AG04450 (cell line): ENCODE results near the gene SCYL2. TPM values are rescaled to one million over a fixed set of nuclear protein-coding genes. Genes with fewer than 3 reads are reported as not detected.

Experiments
- polyA plus RNA-seq: library from polyadenylated mRNA; depleted of rRNA; stranded (reverse); fragments of >200 nt; gene quantifications from 2 replicates; pipeline ENCODE4 v1.2.3, GENCODE V29; 2011; rRNA removed
- small RNA-seq: library from RNA; depleted of rRNA; stranded (forward); fragments of <200 nt; gene quantifications from one replicate; pipeline ENCODE3, GENCODE V24; 2012; ENCODE audit warnings: low read depth; ENCODE audit not compliant: insufficient read length

SCYL2 gene
- polyA plus RNA-seq, 1 experiment = 50.3 TPM

Small RNA genes lying within 50 kb of the gene (small RNA-seq; reads per million reads assigned to genes)
- gene RF00019 = not detected

Other genes starting within 250 kb of the SCYL2 start
- gene BLTP3B, start 124.3 kb upstream of the SCYL2 start, polyA plus RNA-seq = 21.2 and 28.9 TPM in 2 replicates
- 15.2 and 23.8 TPM in 2 replicates for gene ACTR6, start 66.4 kb upstream of the SCYL2 start, polyA plus RNA-seq
- gene DEPDC4, start 98 bp upstream of the SCYL2 start, polyA plus RNA-seq = 0.76 and 1.3 TPM in 2 replicates
- not detected in 2 replicates for gene SLC17A8, start 89.9 kb downstream of the SCYL2 start, polyA plus RNA-seq
- gene NR1H4, start 206.7 kb downstream of the SCYL2 start, polyA plus RNA-seq = not detected in 2 replicates